Left colon (tissue), 2 donors: ENCODE measurements around the gene SLC18A3. TPM values are rescaled to one million over a fixed set of nuclear protein-coding genes. Genes with fewer than 3 reads are reported as not detected.
A peak's percentile ranks its signal among the peaks of the same experiment; 100 is the strongest.

Experiments used
- ATAC-seq: fragments of 200-7000 bp; cut with Tn5 transposase; one replicate; pipeline ENCODE4 v1.9.1; 2020; ENCODE audit warnings: mild to moderate bottlenecking, moderate library complexity
- DNase-seq, 2 donors: peaks; one replicate each; pipeline ENCODE4 v3.0.0-alpha.2; 2020
- intact Hi-C, 2 donors: fragments of 100-400 bp; cut with DNase I in 1 of 2; cut with micrococcal nuclease in 1 of 2; formaldehyde crosslinking; loops; one replicate each; pipeline versions ENCODE4 v1.11.2 to v1.14.0; 2022; cut with DNase I, micrococcal nuclease
- total RNA-seq, 2 donors: library from RNA; stranded (reverse); fragmentation: NEBNext Ultra II Directional; extraction: Animal tissue kit (Norgen Biotek cat#: 25700); gene quantifications; one replicate each; pipeline ENCODE4 v1.2.1, GENCODE V29; 2021
- donor health status: DM: no; HTN: no; CAD: no.
- donor health status: DM: yes; HTN: yes; CAD: no.

Gene SLC18A3
- total RNA-seq, 2 donors from 2014 or later = 0.12 to 0.14 TPM

DNA sequence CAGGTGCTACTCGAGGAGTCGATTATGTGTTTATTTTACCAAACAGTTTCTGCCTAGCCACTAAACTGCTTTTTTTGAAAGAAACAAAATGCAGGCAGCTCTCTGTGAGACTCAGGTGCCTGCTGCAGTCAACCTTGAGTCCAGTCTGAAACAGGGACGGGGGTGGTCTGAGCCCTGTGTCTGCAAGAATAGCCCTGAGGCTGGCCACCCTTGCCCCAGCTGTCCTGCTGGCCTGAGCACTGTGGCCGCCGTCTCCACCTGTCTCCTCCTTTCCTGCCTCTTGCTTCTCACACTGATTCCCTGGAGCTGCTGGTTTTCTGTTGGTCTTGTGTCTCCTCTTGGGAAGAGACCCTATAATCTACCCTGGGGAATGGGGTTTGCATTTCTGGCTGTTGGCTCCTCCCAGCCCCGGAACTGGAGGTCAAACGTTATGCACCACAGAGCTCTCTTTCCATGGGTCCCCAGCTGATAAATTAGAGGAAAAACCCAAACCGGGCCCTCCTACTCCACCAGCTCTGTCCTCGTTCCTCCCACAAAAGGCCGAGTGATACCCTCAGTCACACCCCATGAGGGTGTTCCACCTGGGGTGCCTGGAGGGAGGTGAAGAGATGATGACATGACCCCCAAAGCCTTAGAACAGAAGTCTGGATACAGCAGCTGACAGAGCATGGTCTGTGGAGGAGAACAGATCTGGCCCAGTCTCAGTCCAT, 15.0 kb upstream of the SLC18A3 start:
- no peak for ATAC-seq
- DNase-seq = no peak
- intact Hi-C loops = no loop called here

DNA sequence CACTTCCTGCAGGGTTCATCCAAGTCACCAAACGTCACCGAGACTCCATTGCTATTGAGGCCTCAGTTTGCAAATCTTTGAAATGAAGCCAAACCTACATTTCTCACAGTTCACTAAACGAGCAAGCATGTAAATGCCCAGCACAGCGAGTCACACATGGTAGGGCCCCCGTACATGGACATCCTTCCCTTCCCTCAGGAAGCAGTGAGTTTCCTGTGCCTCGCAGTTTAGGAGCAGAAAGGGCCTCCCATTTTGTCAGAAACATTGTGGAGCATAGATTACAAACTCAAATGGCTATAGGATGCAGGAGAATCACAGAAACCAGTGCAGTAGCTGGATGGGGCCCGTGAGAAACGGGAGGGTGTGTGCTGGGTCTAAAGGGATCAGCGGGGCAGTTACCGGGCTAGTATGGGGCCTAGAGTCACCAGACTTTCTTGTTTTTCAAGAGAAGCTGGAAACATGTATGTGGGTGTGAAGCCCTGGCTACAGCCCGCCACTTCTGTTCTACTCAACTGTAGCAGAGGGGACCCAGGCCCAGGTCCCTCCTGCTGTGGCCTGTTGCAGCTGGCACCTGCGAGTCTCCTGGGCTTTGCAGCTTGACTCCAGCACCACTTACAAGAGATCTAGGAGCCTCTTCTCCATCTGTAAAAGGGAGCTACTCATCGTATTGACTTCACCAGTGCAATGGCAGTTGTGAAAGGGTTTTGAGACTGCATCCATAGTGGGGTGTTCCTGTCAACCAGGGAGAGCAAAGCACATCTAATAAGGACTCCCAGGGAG, 14.2 kb upstream of the SLC18A3 start:
- intact Hi-C loops = no loop called here
- no peak for DNase-seq
- no peak for ATAC-seq

DNA sequence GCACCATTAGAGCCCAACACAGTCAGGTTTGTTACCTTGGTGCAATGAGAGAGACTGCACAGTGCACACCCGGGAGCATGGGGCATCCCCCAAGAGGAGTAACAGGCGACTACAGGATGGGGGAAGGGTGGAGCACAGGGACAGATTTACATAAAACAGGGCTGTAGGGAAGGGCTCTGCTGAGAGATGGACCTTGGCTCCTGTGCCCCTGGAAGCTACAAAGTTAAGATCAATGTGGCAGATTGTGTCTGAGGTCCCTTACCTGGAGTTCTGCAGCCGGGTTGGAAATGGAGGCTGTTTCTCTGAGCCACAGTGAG, 13.7 kb upstream of the SLC18A3 start:
- DNase-seq = no peak
- intact Hi-C loops = no loop called here
- no peak for ATAC-seq

DNA sequence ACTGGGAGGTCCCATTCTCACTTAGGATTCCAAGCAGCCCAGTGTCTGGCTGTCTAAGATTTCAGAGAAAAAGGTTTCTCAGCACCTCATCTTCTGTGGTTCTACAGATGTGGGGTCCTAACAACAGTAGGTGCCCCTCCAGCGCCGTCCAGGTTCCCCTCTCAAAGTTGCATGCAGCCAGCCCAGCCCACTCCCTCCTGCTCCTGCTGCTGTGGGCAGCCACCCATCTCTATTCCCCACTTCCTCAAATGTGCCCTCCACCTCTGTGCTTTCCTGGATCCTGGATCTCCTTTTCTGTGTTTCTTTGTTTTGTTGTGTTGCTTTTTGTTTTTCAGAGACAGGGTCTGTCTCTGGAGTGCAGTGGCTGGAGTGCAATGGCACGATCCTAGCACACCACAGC, 13.3 kb upstream of the SLC18A3 start:
- intact Hi-C loops = no loop called here
- ATAC-seq = no peak

DNA sequence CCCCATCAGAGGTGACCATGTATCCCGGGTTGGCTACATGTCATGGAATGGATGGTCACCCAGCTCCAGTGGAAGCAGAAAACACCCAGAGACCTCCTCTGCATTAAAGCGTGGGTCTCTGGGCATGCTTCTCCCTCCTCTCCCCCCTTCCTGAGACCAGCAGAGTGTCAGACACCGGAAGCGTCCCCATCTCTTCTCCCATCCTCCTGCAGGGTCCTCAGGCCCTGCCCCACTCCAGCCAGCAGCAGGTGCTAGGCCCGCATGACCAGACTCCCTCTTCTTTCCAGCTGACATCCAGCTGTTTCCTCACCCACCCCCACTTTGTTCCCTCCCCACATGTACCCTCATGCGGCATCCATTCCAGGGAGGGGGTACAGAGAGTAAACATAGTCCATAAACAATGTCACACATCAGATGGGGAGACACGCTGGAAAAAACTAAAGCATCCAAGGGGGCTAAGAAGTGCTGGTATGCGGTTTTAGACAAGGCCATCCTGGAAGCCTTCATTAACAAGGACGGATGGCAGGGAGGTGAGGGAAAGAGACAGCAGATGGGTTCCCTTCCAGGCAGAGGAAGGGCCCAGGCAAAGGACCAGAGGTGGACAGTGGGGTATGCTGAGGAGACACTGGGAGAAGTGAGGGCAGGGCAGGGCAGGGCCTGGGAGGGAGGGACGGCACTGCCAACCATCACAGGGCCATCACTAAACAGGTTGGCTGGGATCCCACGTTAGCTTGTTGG, 12.5 kb upstream of the SLC18A3 start:
- DNase-seq = no peak
- intact Hi-C loops = no loop called here

More for the DNA sequence above, 13.3 kb upstream of the SLC18A3 start:
- DNase-seq = no peak

DNA sequence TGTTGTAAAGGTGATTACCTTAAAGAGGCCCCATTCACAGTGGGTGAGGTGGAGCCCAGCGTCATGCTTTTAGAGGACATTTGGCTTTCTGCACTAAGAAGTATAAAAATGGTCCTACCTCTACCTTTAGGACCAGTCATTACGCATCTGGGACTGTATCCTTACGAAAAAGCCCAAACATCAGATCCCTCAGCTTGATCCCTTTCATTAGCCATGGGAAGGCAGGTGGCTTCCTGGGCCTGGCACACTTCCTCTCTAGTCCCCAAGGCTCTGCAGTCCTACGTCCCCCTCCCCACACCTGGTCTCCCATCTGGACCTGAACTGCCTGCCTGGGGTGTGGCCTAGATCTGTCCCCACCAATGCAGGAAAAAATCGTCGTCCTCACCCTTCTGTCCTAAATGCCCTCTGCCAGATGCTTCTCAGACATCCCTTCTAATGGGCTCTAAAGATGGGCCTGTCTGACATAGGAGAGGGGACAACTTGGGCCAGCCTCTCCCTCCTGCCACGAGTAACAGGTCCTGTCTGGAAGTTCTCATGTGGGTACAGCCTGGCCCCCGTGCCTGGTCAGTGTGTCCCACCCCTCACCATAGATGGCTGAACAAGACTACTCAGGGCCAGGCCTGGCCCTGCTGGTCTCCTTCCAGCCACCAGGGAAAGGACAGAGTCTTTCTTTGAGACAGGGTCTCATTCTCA, 11.8 kb upstream of the SLC18A3 start:
- DNase-seq (no peak), ATAC-seq (no peak)
- intact Hi-C loops = no loop called here

More for the DNA sequence above, 12.5 kb upstream of the SLC18A3 start:
- ATAC-seq = no peak

DNA sequence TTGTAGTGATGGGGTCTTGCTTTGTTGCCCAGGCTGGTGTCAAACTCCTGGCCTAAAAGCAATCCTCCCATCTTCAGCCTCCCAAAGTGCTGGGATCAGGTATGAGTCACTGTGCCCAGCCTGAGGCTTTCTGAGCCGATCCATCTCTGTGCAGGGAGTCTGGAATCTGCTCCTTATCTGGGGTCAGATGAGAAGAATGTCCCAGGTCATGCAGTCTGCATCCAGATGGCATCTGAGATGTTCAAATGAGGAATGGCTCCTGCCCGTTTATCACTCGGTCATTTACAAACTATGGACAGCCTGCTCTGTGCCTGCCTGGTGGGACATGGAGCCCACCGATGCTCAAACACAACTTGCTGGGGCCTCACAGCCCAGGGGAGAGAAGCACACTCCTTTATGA, 11.1 kb upstream of the SLC18A3 start:
- intact Hi-C loops = no loop called here
- DNase-seq (no peak), ATAC-seq (no peak)

DNA sequence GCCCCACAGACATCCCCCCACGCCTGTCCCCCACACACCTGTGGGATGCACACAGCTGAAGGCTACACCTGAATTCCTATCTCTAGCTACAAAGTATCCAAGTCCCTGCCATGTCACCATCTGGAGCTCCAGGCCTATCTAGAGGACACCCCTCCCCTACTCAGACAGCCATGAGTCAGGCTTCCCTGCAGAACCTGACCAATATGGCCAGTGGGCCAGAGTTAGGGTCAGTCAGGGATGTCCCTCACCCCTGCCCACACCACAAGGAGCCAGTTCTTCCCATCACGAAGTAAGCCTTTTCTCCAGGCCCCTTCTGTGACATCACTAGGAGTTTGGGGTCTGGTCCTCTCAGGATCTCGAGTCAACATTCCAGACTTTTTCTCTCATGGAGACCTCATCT, 10.6 kb upstream of the SLC18A3 start:
- intact Hi-C loops = no loop called here
- DNase-seq = no peak
- no peak for ATAC-seq

DNA sequence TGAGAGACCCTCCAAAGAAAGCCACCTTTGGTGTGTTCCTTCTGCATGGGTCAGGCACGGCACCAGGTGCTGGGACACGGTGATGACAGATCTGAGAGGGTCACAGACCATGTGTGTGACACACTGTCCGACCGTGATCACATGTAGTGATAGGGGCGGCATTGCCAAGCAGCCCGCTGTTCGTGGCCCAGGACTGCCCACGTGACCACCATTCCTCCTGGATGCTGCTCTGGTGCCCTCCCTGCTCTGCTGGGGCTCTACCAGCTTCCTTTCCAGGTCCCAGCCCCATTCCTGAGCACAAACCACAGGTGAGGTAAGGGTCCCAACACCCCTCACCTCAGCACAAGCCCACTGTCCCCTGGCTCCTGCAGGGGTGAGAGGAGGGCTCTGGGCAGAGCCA, 10.1 kb upstream of the SLC18A3 start:
- intact Hi-C loops = no loop called here
- no peak for DNase-seq
- no peak for ATAC-seq

DNA sequence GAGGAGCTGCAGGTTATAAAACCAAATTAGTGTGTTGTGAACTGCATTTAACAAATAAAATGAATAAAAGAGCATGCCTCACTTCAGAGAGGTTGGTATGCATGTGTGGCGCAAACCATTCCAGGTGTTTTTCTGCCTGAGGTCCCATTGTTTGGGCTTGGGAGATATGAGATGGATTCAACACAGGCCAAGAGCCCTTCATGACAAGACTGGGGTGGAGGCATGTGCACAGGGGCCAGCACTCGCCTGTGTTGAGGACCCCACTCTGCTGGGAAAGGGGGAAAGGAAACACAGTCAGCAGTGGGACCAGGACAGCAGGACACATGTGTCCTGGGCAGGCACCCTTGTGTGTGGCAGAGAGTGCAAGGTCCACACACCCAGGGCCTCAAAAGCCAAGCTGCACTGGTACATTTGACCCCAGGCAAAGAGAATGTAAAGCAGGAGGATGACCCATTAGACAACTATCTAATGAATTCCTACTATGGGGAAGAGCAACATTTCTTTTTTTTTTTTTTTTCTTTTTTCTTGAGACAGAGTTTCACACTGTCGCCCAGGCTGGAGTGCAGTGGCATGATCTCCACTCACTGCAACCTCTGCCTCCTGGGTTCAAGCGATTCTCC, 9.2 kb upstream of the SLC18A3 start:
- no peak for DNase-seq
- ATAC-seq = no peak
- intact Hi-C loops = no loop called here

DNA sequence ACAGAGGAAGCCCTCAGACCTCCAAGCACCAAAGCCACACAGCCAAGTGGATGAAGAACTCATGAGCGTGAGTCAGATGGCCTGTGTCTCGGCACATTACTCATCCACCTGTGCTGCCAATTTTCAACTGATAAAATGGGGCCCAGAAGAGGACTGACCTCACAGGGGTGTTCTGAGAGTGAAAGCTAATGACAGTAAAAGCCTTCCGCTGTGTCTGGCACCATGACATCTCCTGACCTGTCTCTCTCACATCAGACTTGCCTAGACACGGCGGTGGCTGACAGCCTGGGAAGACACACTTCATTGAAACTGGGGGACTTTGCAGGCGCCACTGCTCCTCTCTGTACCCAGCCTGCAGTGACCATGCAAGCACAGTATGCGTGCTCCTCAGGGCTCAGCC, 8.3 kb upstream of the SLC18A3 start:
- DNase-seq (no peak), ATAC-seq (no peak)
- intact Hi-C loops = no loop called here

DNA sequence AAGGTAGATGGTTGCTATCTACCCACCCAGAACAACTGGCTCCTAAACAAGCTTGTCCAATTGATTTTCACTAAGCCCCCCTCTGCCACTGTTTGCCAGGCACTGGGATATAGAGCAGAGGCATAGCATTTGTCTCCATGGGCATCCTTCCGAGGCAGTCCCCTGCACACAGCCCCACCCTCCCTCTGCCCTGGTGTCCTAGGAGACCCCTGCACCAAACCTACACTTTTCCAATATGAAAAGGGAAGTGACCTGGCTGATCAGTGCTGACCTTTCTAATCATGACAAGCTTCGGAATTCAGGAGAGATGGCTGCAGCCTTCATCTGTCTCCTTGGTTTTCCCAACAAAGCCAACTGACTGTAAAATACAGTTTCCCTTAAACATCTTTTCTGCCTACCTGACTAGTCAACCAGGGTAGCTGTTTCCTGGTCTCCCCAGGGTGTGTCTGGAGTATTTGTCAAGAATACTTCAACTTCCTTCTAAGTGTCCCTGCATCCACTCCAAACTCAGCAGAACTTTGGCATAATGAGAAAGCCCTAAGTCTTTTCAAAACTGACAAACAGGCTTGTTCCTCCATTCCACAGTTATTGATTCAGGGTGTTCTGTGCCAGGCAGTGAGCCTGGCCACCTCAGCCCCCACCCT, 7.6 kb upstream of the SLC18A3 start:
- intact Hi-C loops = no loop called here
- ATAC-seq (no peak), DNase-seq (no peak)

DNA sequence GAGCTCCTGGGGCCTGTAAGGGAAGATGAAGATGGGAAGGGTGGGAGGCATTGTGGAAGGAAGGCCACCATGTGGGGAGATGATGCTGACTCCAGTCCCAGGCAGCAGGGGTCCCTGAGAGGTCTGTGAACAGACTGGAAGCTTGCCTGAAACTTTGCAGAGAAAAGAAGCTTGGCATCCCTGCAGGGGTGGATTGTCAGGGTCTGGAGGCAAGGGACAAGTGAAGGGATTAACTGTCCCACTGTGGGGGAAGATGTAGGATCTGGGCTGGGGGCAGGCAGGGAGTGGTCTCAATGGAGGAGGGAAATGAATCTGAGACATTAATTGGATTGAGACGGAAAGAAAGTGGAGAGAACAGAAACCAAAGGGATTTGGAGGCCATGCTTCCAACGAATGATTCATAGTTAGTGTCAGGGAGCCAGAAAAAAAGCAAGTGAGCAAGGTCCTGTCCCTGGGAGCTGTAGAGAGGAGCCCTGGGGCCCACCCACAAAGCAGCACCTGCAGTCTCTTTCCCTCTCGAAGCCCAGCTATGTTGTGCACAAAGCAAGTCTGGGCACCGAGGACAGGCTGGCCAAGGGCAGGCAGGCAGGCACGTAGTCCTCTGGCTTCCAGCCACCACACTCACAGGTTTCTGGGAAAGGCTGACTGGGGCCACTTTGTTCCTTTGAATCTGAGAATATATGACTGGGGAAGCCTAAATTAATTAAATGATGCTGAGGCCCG, 4.7 kb upstream of the SLC18A3 start:
- DNase-seq = no peak
- ATAC-seq = no peak
- intact Hi-C loops = no loop called here

DNA sequence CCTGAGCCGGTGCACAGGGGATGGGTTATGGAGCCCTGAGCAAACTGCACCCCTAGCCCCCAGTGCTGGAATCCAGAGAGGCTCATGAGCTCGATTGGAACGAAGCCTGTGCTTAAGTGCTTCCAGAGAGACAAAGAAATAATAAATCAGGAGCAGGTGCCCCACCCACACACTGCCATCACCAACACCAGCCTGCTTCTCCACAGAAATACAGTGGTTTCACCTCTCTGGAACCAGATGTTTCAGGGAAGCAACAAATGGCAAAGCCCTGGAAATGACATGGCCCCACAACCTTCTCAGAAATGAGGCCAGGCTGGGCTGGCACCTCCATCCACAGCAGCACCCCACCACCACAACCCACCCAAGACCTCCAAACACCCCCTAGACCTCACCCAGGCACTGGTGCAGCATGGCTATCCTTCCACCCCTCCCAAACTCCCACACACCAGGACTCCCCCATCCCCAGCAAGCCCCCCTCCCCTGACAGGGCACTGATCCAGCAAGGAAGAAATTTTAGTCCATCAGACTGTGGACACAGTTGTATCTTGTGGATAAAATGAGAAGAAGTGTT, 4.1 kb upstream of the SLC18A3 start:
- ATAC-seq (no peak), DNase-seq (no peak)
- intact Hi-C loops = no loop called here

DNA sequence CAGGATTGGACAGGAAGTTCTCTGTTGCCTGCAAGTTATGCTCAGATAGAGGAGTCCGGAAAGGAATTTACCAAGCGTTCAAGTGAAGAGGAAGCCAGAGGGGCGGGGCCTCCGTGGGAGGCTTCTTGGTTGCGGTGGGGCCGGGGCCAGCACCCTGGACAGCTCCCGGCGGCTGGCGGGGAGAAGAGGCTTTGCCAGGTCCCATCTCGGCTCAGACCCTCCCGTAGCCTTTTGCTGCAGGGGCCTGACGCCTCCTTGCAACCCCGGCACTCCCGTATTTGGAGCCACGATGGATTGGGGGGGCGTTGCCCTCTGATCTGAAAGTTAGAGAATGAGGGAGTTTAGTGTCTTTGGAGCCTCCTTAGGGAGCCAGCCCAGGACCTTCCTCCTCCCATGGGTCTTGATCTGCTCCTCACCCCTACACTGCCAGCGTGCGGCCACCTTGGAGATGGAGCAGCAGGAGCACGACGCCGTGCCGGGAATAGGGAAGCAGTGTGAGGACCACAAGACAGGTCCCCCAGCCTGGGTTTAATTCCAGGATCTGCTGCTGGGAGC, 3.1 kb upstream of the SLC18A3 start:
- intact Hi-C loops = no loop called here
- ATAC-seq = peak; percentile 71
- peak in 1 of 2 donors; percentile 66 for DNase-seq

DNA sequence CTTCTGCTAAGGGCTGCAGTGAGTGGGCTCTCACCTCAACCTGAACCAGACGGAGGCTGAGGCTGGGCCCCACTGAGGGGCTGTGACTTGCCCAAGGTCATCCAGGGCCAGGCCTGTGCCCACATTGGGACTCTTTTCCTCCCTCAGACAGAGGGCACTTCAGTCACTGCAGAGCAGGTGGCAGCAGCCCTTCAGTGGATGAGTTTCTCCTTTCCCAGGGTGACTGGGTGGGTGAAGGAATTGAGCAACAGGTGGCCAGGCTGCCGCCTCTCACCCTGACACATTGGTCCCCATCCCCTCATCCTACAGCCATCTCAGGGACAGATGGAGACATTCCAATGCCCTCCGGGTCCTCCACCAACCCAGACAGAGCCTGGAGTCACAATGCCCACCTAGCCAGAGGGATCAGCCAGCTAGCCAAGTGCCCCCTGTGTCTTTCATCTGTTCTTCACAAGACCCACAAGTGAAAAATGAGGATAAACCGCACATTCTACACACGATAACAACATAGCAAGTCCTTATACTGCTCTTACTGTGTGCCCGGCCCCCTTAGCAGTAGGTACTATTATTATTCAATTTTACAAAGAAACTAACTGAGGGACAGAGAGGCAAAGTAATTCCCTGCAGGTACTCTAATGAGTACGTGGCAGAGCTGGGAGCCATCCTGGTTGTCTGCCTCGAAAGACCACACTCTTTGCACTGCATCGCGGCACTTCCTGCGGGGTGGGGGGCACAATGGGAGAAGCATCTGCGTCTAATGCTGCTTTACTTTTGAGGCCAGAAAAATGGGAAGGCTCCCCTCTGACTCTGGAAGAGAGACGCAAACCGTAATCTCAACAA, 1.7 kb upstream of the SLC18A3 start:
- no peak for ATAC-seq
- intact Hi-C loops = no loop called here
- peak in 1 of 2 donors; percentile 14 for DNase-seq

DNA sequence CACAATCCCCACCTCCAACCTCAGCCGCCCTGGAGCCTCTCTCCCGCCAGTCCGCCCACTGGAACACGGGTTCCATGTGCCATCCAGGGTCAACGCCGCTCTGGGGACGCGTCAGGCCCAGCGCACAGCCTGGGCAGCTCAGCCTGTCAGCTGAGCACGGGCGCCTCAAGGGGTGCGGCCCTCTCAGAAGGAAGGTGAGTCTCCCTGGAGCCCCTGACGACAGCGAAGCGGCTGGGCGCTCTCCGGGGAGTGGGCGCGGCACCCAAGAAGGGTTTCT, 1.2 kb upstream of the SLC18A3 start:
- intact Hi-C loops = no loop called here
- no peak for DNase-seq
- ATAC-seq = no peak
